ENCODE data around the gene FITM1. TPM values are rescaled to one million over a fixed set of nuclear protein-coding genes. Genes with fewer than 3 reads are reported as not detected.

Gene FITM1
- total and polyA plus RNA-seq, 2 experiments from 2014 or later = 0.53 TPM; not detected in 1

DNA sequence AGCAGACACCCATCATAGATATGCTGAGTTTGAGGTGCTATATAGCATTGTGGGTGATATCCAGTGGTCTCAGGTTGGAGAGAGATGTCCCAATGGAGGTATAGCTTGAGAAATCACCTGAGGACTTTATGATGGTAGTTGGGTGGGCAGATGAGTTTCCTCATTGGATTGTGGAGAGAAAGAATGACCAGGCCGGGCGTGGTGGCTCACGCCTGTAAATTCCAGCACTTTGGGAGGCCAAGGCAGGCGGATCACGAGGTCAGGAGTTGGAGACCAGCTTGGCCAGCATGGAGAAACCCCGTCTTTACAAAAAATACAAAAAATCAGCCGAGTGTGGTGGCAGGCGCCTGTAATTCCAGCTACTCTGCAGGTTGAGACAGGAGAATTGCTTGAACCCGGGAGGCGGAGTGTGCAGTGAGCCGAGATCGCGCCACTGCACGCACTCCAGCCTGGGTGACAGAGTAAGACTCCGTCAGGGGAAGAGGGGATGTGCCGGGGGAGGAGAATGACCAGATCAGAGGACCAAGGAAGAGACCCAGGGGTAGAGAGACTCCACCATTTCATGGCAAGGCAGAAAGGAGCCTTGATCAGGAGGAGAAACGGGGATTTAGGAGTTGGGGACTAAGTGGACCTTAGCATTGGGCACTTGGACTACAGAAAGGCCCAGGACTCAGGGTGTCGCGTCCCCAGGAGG is 37.1 kb upstream of the FITM1 start (continued):
- TF ChIP-seq, protein P1, sequence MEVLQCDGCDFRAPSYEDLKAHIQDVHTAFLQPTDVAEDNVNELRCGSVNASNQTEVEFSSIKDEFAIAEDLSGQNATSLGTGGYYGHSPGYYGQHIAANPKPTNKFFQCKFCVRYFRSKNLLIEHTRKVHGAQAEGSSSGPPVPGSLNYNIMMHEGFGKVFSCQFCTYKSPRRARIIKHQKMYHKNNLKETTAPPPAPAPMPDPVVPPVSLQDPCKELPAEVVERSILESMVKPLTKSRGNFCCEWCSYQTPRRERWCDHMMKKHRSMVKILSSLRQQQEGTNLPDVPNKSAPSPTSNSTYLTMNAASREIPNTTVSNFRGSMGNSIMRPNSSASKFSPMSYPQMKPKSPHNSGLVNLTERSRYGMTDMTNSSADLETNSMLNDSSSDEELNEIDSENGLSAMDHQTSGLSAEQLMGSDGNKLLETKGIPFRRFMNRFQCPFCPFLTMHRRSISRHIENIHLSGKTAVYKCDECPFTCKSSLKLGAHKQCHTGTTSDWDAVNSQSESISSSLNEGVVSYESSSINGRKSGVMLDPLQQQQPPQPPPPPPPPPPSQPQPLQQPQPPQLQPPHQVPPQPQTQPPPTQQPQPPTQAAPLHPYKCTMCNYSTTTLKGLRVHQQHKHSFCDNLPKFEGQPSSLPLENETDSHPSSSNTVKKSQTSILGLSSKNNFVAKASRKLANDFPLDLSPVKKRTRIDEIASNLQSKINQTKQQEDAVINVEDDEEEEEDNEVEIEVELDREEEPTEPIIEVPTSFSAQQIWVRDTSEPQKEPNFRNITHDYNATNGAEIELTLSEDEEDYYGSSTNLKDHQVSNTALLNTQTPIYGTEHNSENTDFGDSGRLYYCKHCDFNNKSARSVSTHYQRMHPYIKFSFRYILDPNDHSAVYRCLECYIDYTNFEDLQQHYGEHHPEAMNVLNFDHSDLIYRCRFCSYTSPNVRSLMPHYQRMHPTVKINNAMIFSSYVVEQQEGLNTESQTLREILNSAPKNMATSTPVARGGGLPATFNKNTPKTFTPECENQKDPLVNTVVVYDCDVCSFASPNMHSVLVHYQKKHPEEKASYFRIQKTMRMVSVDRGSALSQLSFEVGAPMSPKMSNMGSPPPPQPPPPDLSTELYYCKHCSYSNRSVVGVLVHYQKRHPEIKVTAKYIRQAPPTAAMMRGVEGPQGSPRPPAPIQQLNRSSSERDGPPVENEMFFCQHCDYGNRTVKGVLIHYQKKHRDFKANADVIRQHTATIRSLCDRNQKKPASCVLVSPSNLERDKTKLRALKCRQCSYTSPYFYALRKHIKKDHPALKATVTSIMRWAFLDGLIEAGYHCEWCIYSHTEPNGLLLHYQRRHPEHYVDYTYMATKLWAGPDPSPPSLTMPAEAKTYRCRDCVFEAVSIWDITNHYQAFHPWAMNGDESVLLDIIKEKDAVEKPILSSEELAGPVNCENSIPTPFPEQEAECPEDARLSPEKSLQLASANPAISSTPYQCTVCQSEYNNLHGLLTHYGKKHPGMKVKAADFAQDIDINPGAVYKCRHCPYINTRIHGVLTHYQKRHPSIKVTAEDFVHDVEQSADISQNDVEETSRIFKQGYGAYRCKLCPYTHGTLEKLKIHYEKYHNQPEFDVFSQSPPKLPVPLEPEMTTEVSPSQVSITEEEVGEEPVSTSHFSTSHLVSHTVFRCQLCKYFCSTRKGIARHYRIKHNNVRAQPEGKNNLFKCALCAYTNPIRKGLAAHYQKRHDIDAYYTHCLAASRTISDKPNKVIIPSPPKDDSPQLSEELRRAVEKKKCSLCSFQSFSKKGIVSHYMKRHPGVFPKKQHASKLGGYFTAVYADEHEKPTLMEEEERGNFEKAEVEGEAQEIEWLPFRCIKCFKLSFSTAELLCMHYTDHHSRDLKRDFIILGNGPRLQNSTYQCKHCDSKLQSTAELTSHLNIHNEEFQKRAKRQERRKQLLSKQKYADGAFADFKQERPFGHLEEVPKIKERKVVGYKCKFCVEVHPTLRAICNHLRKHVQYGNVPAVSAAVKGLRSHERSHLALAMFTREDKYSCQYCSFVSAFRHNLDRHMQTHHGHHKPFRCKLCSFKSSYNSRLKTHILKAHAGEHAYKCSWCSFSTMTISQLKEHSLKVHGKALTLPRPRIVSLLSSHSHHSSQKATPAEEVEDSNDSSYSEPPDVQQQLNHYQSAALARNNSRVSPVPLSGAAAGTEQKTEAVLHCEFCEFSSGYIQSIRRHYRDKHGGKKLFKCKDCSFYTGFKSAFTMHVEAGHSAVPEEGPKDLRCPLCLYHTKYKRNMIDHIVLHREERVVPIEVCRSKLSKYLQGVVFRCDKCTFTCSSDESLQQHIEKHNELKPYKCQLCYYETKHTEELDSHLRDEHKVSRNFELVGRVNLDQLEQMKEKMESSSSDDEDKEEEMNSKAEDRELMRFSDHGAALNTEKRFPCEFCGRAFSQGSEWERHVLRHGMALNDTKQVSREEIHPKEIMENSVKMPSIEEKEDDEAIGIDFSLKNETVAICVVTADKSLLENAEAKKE (CRISPR knock-in tag; IDR thresholded peaks at IDR 0.05) = no peak
- no peak for TF ChIP-seq CREB1 (CRISPR knock-in tag; IDR thresholded peaks at IDR 0.05; ENCODE audit: low read depth)
- TF ChIP-seq EZH2 (IDR thresholded peaks at IDR 0.05; ENCODE audit: low read depth, unreplicated experiment) = no peak
- no peak for TF ChIP-seq EZH2phosphoT487 (IDR thresholded peaks at IDR 0.05; ENCODE audit: unreplicated experiment)
- TF ChIP-seq JUNB (IDR thresholded peaks at IDR 0.05; ENCODE audit: unreplicated experiment) = no peak
- TF ChIP-seq, protein P2, sequence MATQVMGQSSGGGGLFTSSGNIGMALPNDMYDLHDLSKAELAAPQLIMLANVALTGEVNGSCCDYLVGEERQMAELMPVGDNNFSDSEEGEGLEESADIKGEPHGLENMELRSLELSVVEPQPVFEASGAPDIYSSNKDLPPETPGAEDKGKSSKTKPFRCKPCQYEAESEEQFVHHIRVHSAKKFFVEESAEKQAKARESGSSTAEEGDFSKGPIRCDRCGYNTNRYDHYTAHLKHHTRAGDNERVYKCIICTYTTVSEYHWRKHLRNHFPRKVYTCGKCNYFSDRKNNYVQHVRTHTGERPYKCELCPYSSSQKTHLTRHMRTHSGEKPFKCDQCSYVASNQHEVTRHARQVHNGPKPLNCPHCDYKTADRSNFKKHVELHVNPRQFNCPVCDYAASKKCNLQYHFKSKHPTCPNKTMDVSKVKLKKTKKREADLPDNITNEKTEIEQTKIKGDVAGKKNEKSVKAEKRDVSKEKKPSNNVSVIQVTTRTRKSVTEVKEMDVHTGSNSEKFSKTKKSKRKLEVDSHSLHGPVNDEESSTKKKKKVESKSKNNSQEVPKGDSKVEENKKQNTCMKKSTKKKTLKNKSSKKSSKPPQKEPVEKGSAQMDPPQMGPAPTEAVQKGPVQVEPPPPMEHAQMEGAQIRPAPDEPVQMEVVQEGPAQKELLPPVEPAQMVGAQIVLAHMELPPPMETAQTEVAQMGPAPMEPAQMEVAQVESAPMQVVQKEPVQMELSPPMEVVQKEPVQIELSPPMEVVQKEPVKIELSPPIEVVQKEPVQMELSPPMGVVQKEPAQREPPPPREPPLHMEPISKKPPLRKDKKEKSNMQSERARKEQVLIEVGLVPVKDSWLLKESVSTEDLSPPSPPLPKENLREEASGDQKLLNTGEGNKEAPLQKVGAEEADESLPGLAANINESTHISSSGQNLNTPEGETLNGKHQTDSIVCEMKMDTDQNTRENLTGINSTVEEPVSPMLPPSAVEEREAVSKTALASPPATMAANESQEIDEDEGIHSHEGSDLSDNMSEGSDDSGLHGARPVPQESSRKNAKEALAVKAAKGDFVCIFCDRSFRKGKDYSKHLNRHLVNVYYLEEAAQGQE (IDR thresholded peaks at IDR 0.05; ENCODE audit: unreplicated experiment) = no peak
- no peak for TF ChIP-seq ZNF331 (CRISPR knock-in tag; IDR thresholded peaks at IDR 0.05; ENCODE audit: low read depth)
